GM12873 (cell line): ENCODE measurements around the gene DPH5.

Source experiments
- TF ChIP-seq, protein P1 (sequence below): IDR thresholded peaks from 2 replicates; pipeline ENCODE4 v1.5.1; 2012; ENCODE audit warnings: low read depth, mild to moderate bottlenecking, moderate library complexity, low read length, control low read depth; ENCODE audit not compliant: insufficient read depth; ENCODE audit errors: missing control alignments

The DPH5 gene

DNA sequence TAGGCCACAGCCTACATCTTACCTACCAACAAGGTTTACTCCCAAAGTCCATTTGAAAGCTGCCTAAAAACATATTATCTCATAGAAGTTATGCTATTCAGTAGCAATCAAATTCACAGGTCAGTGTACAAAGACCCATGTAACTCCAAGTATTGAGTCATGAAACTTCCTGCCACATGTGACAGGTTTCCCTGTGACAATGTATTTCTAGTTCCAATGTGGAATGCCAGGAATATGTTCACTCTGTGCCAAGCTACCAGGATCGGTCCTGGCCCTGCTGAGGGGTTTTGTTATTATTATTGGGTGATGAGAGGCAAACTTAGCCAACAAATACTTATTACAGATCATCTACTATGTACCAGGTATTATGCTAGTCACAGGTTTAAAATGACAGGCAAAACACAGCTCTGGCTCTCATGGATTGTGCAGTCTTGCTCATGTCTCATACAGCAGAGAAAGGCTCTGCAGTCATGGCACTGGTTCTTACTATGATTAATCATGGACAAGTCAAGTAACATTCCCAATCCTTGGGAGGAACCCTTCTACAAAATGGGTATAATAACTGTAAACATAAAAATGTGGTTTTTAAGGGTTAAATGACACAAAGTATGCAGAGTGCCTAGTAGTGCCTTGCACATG is 22.5 kb downstream of the DPH5 start:
- TF ChIP-seq, protein P1, sequence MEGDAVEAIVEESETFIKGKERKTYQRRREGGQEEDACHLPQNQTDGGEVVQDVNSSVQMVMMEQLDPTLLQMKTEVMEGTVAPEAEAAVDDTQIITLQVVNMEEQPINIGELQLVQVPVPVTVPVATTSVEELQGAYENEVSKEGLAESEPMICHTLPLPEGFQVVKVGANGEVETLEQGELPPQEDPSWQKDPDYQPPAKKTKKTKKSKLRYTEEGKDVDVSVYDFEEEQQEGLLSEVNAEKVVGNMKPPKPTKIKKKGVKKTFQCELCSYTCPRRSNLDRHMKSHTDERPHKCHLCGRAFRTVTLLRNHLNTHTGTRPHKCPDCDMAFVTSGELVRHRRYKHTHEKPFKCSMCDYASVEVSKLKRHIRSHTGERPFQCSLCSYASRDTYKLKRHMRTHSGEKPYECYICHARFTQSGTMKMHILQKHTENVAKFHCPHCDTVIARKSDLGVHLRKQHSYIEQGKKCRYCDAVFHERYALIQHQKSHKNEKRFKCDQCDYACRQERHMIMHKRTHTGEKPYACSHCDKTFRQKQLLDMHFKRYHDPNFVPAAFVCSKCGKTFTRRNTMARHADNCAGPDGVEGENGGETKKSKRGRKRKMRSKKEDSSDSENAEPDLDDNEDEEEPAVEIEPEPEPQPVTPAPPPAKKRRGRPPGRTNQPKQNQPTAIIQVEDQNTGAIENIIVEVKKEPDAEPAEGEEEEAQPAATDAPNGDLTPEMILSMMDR, result no peak

DNA sequence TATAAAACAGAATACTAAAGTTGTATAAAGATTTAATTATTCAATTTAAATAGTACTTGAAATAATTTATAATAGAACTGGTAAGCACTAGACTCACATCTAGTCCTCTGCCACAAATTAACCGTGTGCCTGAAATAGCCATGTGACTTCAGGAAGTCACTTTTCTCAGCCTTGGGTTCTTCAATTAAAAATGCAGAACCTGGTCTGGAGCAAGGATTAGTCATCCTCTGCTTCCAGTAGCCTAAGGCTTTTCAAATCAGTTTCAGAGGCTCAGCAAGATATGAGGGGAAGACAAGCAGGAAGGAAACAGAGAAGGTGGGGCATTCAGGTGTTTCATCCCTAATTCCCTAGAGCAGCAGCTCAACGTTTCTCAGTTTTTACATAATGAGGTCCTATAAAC is 23.0 kb downstream of the DPH5 start:
- TF ChIP-seq, protein P1, result no peak

DNA sequence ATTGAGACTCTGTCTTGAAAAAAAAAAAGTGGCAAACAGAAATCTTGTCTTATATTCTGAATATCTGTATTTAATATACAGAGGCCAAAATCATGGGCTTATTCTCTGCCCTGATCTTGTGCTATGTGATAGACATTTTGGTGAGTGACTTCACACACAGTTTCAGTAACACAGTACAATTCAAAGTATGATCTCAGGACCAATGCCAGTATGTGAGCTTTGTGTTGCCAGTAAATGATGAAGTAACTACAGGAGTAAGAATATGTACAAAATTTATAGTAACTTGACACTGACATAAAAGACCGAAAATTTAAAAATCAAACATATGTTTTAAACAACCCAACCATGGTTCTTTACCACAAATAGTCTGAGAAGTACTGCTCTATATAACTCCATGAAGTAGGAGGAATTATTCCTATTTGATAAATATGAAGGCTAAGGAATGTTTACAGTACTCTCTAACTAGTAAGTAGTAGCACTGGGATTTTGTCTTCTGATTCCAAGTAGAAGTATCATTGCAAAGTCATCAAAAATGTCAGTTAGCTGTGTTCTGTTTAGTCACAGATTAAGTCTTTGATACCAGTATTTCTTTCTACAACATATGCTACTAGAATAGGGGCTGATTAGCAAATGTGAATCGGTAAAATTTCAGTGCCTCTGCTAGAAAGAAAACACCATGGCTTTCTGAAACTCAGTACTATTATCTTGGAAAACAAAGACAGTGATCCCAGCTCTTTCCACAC is 25.3 kb downstream of the DPH5 start:
- TF ChIP-seq, protein P1, result no peak

DNA sequence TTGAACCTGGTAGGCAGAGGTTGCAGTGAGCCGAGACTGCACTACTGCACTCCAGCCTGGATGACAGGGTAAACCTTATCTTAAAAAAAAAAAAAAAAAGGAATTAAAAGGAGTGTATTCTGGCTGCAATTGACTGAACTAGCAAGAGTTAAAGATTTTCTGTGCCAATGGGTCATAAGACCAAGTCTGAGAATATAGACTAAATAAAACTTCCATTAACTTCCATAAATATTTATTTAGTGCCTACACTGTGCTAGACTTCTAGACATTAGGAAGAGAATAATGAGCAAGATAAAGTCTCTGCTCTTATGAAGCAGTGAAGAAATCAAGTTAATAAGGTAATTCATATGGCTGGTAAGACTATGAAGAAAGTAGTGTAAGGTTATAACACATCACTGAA is 27.2 kb downstream of the DPH5 start:
- TF ChIP-seq, protein P1, result no peak

DNA sequence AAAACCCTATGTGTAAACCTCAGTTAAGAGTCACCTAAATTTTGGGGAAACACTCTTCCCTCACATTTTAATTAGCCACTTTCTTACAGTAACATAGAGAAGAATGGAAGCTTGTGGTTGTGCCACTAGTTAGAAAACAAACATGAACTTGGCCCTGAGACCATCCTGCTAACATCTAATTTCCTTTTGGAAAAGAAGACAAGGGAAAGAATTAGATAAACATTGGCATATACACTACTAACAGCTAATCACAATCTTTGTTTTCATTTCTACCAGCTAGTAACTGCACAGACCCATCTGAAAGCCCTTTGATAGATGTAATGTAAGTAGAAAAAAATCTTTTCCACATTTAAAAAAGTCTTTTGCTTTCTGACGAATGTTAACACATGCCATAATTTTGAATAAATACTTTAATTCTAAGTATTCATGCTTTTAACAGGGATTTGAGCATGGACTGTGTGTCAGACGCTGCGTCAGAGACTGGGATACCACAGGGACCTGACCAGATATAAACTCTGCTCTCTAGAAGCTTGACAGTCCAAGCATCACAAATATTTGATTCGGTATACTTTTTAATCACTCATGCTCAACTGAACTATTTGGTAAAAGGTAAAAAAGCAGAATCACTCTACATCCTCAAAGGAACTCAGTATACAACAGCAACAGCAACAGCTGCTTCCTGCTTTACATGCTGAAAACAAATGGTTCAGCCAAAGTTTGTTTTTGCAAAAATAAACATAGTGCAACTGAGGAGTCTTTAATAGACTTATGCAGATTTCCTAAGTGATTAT is 30.2 kb downstream of the DPH5 start:
- TF ChIP-seq, protein P1, result no peak

DNA sequence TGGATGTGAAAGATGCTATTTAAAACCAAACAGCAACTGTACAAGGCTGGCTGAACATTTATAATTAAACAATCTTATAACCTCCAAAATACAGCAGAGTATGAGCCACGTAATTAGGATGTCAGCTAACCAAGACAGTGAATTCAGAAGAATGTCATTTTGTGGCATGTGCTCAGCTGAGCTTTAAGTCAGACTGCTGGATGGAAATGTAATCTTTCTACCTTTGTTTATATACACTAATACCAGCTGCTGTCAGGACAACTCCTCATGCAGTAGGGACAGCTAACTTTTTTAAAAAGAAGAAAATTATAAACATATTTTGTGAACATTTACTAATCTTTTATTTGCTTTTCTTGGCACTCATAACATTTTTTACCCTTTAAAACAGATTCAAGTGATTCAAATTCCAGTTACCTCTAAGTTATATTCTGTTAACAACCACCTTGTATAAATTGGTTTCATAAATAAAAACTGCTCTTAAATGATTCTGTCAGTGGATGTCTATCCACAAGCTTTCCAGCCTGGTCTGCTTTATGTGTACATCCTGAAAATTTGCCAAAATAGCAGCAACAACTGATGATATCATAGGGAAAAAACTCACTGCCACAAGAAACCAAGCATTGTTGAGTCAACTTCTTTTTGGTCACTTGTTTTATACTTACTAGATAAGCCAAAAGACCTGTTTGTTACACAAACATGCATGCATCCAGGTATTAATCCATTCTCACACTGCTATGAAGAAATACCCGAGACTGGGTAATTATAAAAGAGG is 36.1 kb downstream of the DPH5 start:
- TF ChIP-seq, protein P1, result no peak
